ENCODE measurements around the gene ANKRD62.
"Not testable (repeated sequence)": the region's sequence is repeated elsewhere in the genome, so short reads cannot be mapped to it uniquely, and the experiment has no call there.

The ANKRD62 gene

GRCh38 chr18:12099160-12099559 lies 5.5 kb downstream of the ANKRD62 start:
- DNase-seq (ENCODE audit: low read depth), result no peak

GRCh38 chr18:12101266-12101665 lies 7.6 kb downstream of the ANKRD62 start:
- DNase-seq (ENCODE audit: low read depth), result no peak

- no peak for DNase-seq (ENCODE audit: low read depth)
Observed at GRCh38 chr18:12102136-12102842, 8.6 kb downstream of the ANKRD62 start.

- DNase-seq (ENCODE audit: low read depth), result no peak
Observed at GRCh38 chr18:12106471-12106870, 12.8 kb downstream of the ANKRD62 start.

GRCh38 chr18:12109836-12110235 lies 16.2 kb downstream of the ANKRD62 start:
- DNase-seq (ENCODE audit: low read depth), result no peak

GRCh38 chr18:12113999-12114646 lies 20.5 kb downstream of the ANKRD62 start:
- no peak for DNase-seq (ENCODE audit: low read depth)

GRCh38 chr18:12119358-12119757 lies 25.7 kb downstream of the ANKRD62 start:
- no peak for DNase-seq (ENCODE audit: low read depth)

- no peak for DNase-seq (ENCODE audit: low read depth)
Observed at GRCh38 chr18:12121175-12122042, 27.8 kb downstream of the ANKRD62 start.

GRCh38 chr18:12122043-12122389 lies 28.4 kb downstream of the ANKRD62 start:
- DNase-seq (ENCODE audit: low read depth), result not testable (repeated sequence)

GRCh38 chr18:12127647-12128046 lies 34.0 kb downstream of the ANKRD62 start:
- not testable (repeated sequence) for DNase-seq (ENCODE audit: low read depth)

GRCh38 chr18:12138831-12139230 lies 45.2 kb downstream of the ANKRD62 start:
- not testable (repeated sequence) for DNase-seq (ENCODE audit: low read depth)

GRCh38 chr18:12140866-12141265 lies 47.2 kb downstream of the ANKRD62 start:
- not testable (repeated sequence) for DNase-seq (ENCODE audit: low read depth)

- not testable (repeated sequence) for DNase-seq (ENCODE audit: low read depth)
Observed at GRCh38 chr18:12141778-12142177, 48.1 kb downstream of the ANKRD62 start.

GRCh38 chr18:12149431-12149830 lies 55.8 kb downstream of the ANKRD62 start:
- not testable (repeated sequence) for DNase-seq (ENCODE audit: low read depth)

GRCh38 chr18:12154361-12154760 lies 60.7 kb downstream of the ANKRD62 start:
- no peak for DNase-seq (ENCODE audit: low read depth)

GRCh38 chr18:12155996-12156395 lies 62.4 kb downstream of the ANKRD62 start:
- no peak for DNase-seq (ENCODE audit: low read depth)

- no peak for DNase-seq (ENCODE audit: low read depth)
Observed at GRCh38 chr18:12159446-12159845, 65.8 kb downstream of the ANKRD62 start.

- no peak for DNase-seq (ENCODE audit: low read depth)
Observed at GRCh38 chr18:12162786-12163185, 69.1 kb downstream of the ANKRD62 start.

GRCh38 chr18:12165038-12165768 lies 71.6 kb downstream of the ANKRD62 start:
- DNase-seq (ENCODE audit: low read depth), result no peak

Measured in HS-5 (cell line).